D341Med (cell line): ENCODE results near the gene EPB41L2.

Source experiments
- DNase-seq: peaks from one replicate; pipeline ENCODE4 v3.0.0; 2012; ENCODE audit warnings: low spot score

Gene EPB41L2

DNA sequence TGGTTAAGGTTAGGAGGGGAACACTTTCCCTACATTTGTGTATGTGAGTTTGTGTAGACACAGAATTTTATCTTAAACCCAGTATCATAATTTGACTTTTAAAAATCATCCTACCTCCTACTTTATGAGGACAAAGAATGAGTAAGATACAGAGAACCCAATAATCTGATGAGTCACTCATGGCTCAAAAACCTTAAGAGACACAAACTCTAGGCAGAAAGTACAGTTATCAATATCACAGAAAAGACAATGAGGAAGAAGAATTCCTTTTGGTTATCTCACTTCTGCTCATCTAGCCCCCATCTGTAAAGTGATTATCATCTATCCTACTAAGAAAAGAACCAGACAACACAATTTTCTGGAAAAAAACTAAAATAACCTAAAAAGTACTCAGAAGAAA, 87.7 kb downstream of the EPB41L2 start:
- DNase-seq = no peak

DNA sequence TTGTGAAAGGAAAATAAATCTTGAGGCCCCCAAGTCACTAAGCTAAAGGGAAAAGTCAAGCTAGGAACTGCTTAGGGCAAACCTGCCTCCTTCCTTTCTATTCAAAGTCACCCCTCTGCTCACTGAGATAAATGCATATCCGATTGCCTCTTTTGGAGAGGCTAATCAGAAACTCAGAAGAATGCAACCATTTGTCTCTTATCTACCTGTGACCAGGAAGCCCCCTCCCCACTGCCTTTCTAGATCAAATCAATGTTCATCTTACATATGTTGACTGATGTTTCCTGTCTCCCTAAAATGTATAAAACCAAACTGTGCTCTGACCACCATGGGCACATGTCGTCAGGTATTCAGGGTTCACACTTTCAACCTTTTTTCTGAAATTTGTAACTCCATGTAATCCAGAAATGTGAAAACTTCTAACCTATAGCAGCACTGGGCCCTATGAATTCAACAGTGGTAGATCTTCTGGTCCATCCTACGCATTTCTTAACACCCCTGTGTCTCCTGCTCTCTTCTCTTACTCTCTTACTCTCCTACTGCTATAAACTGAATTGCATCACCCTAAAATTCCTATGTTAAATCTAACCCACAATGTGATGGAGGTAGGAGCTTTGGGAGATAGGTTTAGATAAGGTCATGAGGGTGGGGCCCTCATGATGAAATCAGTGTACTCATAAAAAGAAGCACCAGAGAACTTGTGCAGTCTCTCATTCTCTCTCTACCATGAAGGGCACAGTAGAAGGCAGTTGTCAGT, 89.3 kb downstream of the EPB41L2 start:
- no peak for DNase-seq

DNA sequence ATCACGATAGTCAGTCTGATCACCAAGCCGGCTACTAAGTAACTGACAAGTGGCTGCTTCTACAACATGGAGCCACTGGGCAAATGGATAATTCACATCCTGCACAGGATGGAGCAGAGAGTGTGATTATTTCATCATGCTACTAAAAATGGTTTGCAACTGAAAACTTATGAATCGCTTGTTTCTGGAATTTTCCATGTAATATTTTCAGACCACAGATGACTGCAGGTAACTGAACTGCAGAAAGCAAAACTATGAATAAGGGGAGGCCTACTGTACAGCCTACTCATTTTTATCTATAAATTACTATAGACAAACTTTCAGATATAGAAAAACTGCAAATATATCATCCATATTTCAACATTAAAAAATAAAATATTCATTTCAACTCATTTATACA, 91.5 kb downstream of the EPB41L2 start:
- DNase-seq = no peak

DNA sequence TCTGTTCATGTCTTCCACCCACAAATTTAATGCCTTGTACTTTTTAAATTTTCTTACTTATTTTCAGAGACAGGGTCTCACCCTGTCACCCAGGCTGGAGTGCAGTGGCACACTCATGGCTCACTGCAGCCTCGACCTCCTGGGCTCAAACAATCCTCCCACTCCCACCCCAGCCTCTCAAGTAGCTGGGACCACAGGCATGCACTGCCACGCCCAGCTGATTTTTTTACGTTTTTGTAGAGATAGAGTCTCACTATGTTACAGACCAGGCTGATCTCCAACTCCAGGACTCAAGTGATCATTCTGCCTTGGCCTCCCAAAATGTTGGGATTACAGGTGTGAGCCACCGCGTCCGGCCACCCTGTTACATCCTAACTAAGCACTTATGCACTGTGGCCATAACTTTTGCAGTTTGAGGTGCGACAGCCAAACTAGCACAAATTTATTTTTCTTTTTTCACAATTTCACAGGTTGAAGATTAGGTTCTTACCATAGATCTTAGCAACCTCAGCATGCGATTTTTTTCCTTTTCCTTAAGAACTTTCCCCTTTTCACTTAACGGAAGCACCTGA, 92.1 kb downstream of the EPB41L2 start:
- no peak for DNase-seq

GRCh38 chr6:130969791-130970491, 93.1 kb downstream of the EPB41L2 start:
- no peak for DNase-seq

DNA sequence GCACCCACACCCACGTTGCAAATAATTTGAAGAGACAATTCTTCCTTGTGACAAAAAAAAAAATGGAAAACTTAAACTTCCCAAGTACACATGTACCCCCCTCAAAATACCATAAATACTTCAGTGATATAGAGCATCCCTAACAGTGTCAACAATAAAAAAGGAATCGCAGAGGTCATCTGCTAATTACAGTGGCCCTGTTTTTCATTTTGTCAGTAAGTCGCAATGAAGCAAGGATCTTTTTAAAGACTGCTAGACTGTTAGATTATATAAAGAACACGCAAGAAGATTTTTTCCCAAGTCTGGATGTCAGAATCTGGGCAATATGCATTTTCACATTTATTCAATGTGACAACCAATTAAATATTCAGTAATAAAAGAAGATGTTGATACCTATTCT, 93.9 kb downstream of the EPB41L2 start:
- no peak for DNase-seq

DNA sequence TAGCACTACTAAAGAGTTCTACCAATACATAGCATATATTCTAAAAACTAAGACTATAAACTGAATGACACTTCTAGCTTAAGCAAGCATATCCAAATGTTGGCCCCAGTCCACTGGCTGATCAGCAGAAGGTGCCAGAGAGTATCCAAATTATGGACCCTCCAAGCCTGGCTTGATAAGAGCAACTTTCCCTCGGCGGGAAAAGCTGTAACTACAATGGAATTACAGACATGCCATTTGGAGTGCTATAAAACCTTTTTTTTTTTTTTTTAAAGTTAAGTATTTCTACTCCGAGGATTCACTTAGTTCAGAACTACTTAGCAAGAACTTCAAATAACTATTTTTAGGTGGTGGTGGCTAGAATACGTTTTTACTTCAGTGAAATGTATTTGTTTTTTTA, 94.6 kb downstream of the EPB41L2 start:
- DNase-seq = no peak

GRCh38 chr6:130967502-130968445, 95.3 kb downstream of the EPB41L2 start:
- DNase-seq = no peak

- no peak for DNase-seq
Observed at GRCh38 chr6:130966344-130966980, 96.6 kb downstream of the EPB41L2 start.

DNA sequence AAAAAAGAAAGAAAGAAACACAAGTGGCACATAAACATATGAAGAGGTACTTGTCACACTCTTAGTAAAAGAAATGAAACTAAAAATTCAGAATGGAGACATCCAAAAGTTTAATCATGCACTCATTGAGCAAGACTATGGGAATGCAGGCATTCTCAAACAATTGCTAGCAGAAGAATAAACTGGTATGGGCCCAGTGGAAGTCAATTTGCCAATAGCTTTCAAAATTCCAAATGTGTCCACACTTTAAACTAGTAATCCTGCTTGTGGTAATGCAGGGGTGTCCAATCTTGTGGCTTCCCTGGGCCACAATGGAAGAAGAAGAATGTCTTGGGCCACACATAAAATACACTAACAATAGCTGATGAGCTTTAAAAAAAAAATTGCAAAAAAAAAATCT, 97.4 kb downstream of the EPB41L2 start:
- no peak for DNase-seq

- DNase-seq = no peak
Observed at GRCh38 chr6:130964808-130965604, 98.0 kb downstream of the EPB41L2 start.

GRCh38 chr6:130964289-130964688, 98.8 kb downstream of the EPB41L2 start:
- DNase-seq = no peak

DNA sequence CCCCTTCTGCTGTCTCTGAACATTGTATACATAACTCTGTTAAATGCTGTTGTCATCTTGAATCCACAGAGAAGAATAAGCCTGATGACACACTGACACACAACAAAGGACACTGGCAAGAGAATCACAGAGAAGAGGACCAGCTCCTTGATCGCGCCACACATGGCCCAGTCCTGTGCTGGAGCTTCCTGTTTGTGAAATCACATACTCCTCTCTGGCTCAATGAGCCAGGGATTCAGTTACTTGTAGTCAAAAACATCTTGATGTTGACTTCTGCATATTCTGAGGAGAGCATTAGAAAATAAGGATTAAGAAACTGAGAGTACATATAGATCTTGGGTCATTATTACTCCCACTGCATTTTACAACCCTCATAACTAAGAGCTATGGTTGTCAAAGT, 100.1 kb downstream of the EPB41L2 start:
- DNase-seq = no peak

DNA sequence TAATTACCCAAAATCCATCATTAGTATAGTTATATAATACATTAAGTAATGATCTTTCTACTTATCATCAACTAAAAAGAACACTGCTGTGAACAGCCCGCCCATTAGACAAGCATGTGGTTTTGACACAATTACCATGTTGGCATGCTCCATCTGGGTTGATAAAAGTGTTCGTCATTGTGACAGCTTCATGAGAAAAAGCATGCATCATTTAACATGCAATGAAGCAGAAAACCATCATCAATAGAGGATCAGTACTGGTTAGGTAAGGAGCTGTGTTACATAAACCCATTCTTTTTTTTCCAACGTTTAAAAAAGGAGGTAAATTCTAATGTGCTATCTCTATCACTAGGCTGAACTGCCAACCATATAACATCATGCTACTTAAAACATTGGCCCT, 101.9 kb downstream of the EPB41L2 start:
- no peak for DNase-seq

GRCh38 chr6:130959951-130960350, 103.1 kb downstream of the EPB41L2 start:
- no peak for DNase-seq

GRCh38 chr6:130958468-130958867, 104.6 kb downstream of the EPB41L2 start:
- no peak for DNase-seq

- no peak for DNase-seq
Observed at GRCh38 chr6:130955755-130956154, 107.3 kb downstream of the EPB41L2 start.

DNA sequence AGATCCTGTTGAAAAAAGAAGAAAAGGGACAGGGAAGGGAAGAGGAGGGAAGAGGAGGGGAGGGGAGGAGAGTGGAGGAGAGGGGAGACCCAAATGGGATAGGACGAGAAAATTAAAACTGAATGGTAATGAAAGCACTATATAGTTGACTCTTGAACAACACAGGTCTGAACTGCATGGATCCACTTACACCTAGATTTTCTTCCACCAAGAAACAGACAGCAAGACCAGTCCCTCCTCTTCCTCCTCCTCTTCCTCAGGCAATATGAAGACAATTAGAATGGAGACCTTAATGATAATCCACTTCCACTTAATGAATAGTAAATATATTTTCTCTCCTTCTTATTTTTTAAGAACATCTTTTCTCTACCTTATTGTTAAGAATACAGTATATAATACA, 113.5 kb downstream of the EPB41L2 start:
- DNase-seq = no peak

- DNase-seq = no peak
Observed at GRCh38 chr6:130947464-130947863, 115.6 kb downstream of the EPB41L2 start.

GRCh38 chr6:130946076-130946475, 117.0 kb downstream of the EPB41L2 start:
- no peak for DNase-seq

DNA sequence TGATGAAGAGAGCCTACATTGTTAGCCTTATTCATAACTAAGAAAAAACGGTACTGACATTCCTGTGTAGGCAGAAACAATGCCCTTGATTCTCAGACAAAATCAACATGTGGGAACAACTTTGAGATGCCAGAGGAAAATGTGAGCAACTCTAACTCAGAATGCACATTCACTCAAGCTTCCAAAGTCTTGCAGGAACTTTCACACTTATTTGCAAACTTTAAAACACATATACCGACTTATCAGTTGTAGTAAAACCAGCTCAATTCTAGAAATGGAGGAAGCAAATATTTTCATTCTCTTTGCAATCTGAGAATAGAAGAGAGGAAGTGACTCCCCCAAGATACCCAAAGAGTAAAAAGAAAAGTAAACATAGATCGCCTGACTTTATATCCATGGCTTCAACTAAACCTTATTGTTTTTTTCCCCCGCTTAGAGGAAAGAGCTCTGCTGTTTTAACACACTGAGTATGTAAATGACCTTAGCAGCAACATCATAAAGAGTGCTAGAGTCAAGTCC, 117.6 kb downstream of the EPB41L2 start:
- DNase-seq = no peak
